ENCODE data around the gene CCDC9. TPM values are rescaled to one million over a fixed set of nuclear protein-coding genes. Genes with fewer than 3 reads are reported as not detected.

The CCDC9 gene
- polyA plus RNA-seq, 3 donors = 6.3 to 10.0 (median 7.6) TPM

DNA sequence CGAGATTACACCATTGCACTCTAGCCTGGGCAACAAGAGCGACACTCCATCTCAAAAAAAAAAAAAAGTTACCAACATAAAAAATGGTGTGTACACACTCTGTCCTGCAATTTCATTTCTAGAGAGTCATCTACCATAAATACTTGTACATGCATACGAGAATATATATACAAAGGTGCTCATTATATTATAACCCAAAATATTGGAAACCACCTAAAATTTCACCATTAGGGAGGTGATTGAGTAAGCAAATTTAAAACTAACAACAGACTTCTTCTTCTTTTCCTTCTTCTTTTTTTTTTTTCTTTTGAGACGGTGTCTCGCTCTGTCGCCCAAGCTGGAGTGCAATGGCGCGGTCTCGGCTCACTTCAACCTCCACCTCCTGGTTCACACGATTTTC, 45.9 kb downstream of the CCDC9 start:
- peaks cover 9 to 29% (median 28%) of the 10 kb centered on the region in 3 donors for H3K27me3 Mint-ChIP-seq (ENCODE audit: low read depth in 3 of 3)
- peaks cover 0 to 2% (median 0%) of the 10 kb centered on the region in 7 donors for H3K9me3 Mint-ChIP-seq
- peak; percentile 58 to 80 (median 73) for DNase-seq

DNA sequence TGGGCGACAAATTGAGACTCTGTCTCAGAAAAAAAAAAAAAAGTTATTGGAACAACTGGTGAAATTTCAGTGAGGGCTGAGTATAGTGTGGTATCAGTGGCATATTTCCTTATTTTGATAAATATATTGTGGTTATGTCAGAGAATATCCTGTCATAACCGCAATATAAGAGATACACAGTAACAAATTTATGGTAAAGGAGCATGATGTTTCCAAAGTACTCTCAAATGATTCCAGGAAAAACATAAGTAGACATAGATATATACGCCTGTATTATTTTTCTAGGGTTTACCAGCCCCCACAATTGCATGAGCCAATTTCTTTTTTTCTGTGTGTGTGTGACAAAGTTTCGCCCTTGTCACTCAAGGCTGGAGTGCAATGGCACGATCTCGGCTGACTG, 47.6 kb downstream of the CCDC9 start:
- Histone ChIP-seq H3K79me2 (ENCODE audit: insufficient read depth, low read length) (no peaks in the 10 kb centered on the region), H3K27ac (ENCODE audit: low read depth in 1 of 2, low read length in 2 of 2) (no peak overlapping the region), H4K20me1 (ENCODE audit: insufficient read depth, low read length) (no peaks in the 10 kb centered on the region), H3K36me3 (replicated peaks in 1 of 2; ENCODE audit: control insufficient read depth in 1 of 2, insufficient read depth in 2 of 2, low read length in 2 of 2) (no peaks in the 10 kb centered on the region), H2AFZ (ENCODE audit: insufficient read depth, low read depth, low read length, poor library complexity, severe bottlenecking) (no peak overlapping the region), H3K4me2 (replicated peaks; ENCODE audit: extremely low read depth, low read length, poor library complexity, severe bottlenecking) (no peak overlapping the region), H3K27me3 (ENCODE audit: control insufficient read depth in 2 of 2, insufficient read depth in 2 of 2, low read length in 2 of 2) (no peaks in the 10 kb centered on the region), H3K4me1 (ENCODE audit: control insufficient read depth in 1 of 2, insufficient read depth in 2 of 2, low read length in 2 of 2) (peaks cover 34 to 57% of the 10 kb centered on the region in 2 donors), H3K9me3 (replicated peaks in 1 of 2; ENCODE audit: control insufficient read depth in 1 of 2, insufficient read depth in 1 of 2, low read length in 2 of 2) (no peaks in the 10 kb centered on the region), H3K4me3 (replicated peaks in 1 of 3; ENCODE audit: low read depth in 2 of 3, low read length in 3 of 3) (no peak overlapping the region), H3K9ac (ENCODE audit: insufficient read depth, low read length, poor library complexity, severe bottlenecking) (no peak overlapping the region)
- Mint-ChIP-seq H3K36me3 (no peaks in the 10 kb centered on the region), H3K27me3 (ENCODE audit: low read depth in 3 of 3) (peaks cover 9 to 25% (median 25%) of the 10 kb centered on the region in 3 donors), H3K4me3 (peak overlapping the region in 1 of 2 donors; percentile 60), H3K9me3 (peaks cover 0 to 2% (median 0%) of the 10 kb centered on the region in 7 donors), H3K27ac (peak overlapping the region in 5 of 7 donors; percentile 48 to 84 (median 70)), H3K4me1 (peaks cover 47% of the 10 kb centered on the region)
- TF ChIP-seq, protein P1, sequence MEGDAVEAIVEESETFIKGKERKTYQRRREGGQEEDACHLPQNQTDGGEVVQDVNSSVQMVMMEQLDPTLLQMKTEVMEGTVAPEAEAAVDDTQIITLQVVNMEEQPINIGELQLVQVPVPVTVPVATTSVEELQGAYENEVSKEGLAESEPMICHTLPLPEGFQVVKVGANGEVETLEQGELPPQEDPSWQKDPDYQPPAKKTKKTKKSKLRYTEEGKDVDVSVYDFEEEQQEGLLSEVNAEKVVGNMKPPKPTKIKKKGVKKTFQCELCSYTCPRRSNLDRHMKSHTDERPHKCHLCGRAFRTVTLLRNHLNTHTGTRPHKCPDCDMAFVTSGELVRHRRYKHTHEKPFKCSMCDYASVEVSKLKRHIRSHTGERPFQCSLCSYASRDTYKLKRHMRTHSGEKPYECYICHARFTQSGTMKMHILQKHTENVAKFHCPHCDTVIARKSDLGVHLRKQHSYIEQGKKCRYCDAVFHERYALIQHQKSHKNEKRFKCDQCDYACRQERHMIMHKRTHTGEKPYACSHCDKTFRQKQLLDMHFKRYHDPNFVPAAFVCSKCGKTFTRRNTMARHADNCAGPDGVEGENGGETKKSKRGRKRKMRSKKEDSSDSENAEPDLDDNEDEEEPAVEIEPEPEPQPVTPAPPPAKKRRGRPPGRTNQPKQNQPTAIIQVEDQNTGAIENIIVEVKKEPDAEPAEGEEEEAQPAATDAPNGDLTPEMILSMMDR (IDR thresholded peaks at IDR 0.05) = no peak
- DNase-seq = no peak
- intact Hi-C loops (cut with micrococcal nuclease) = no loop called here
- WGBS (ENCODE audit: insufficient coverage) = 0% methylated on average over 1 of the region's 6 CpGs

More for the DNA sequence above, 45.9 kb downstream of the CCDC9 start:
- Mint-ChIP-seq H3K4me1 (peaks cover 39% of the 10 kb centered on the region), H3K4me3 (peak overlapping the region in 1 of 2 donors; percentile 35), H3K36me3 (no peaks in the 10 kb centered on the region), H3K27ac (peak overlapping the region; percentile 70 to 94 (median 83))
- Histone ChIP-seq H3K27ac (ENCODE audit: low read depth in 1 of 2, low read length in 2 of 2) (peak overlapping the region; percentile 46 to 58), H3K36me3 (replicated peaks in 1 of 2; ENCODE audit: control insufficient read depth in 1 of 2, insufficient read depth in 2 of 2, low read length in 2 of 2) (no peaks in the 10 kb centered on the region), H3K4me3 (replicated peaks in 1 of 3; ENCODE audit: low read depth in 2 of 3, low read length in 3 of 3) (peak overlapping the region in 1 of 3 experiments; percentile 14), H3K4me1 (ENCODE audit: control insufficient read depth in 1 of 2, insufficient read depth in 2 of 2, low read length in 2 of 2) (peaks cover 24 to 47% of the 10 kb centered on the region in 2 donors), H3K9me3 (replicated peaks in 1 of 2; ENCODE audit: control insufficient read depth in 1 of 2, insufficient read depth in 1 of 2, low read length in 2 of 2) (no peaks in the 10 kb centered on the region), H3K4me2 (replicated peaks; ENCODE audit: extremely low read depth, low read length, poor library complexity, severe bottlenecking) (no peak overlapping the region), H3K79me2 (ENCODE audit: insufficient read depth, low read length) (no peaks in the 10 kb centered on the region), H4K20me1 (ENCODE audit: insufficient read depth, low read length) (no peaks in the 10 kb centered on the region), H3K27me3 (ENCODE audit: control insufficient read depth in 2 of 2, insufficient read depth in 2 of 2, low read length in 2 of 2) (no peaks in the 10 kb centered on the region), H2AFZ (ENCODE audit: insufficient read depth, low read depth, low read length, poor library complexity, severe bottlenecking) (no peak overlapping the region), H3K9ac (ENCODE audit: insufficient read depth, low read length, poor library complexity, severe bottlenecking) (no peak overlapping the region)
- intact Hi-C loops (cut with micrococcal nuclease) = no loop called here
- WGBS (ENCODE audit: insufficient coverage) = no CpG with 5 or more reads among the region's 10 CpGs
- TF ChIP-seq, protein P1 (IDR thresholded peaks at IDR 0.05) = no peak
